Transverse colon (tissue), 4 donors: Measurements from ENCODE around the gene ZACN. TPM values are rescaled to one million over a fixed set of nuclear protein-coding genes. Genes with fewer than 3 reads are reported as not detected.
"Not testable (repeated sequence)": the region's sequence is repeated elsewhere in the genome, so short reads cannot be mapped to it uniquely, and the experiment has no call there.

ENCODE experiments used
- DNase-seq: peaks from one replicate; pipeline ENCODE4 v3.0.0-alpha.2; 2019
- H3K27ac ChIP-seq, 4 donors: fragments of 200-600 bp; sonication (generic); 2 replicates each; pipeline ENCODE4 v1.5.1; 2016 to 2018; ENCODE audit warnings: inconsistent platforms in 4 of 4
- H3K27me3 ChIP-seq: fragments of 200-600 bp; sonication (generic); 2 replicates; pipeline ENCODE4 v1.5.1; 2017; ENCODE audit warnings: inconsistent platforms
- H3K36me3 ChIP-seq, 4 donors: fragments of 200-600 bp; sonication (generic); 2 replicates each; pipeline ENCODE4 v1.5.1; 2017 to 2019; ENCODE audit warnings: inconsistent platforms in 4 of 4
- H3K4me1 ChIP-seq, 4 donors: fragments of 200-600 bp; sonication (generic); 2 replicates each; pipeline ENCODE4 v1.5.1; 2017 to 2020; ENCODE audit warnings: inconsistent platforms in 4 of 4
- H3K4me3 ChIP-seq, 4 donors: fragments of 200-600 bp; sonication (generic); 1 replicate in 1 of 4; 2 replicates in 3 of 4; pipeline versions ENCODE4 v1.5.1 to v1.6.1; 2017 to 2019; ENCODE audit warnings: inconsistent platforms in 4 of 4
- H3K9me3 ChIP-seq, 2 donors: fragments of 200-600 bp; sonication (generic); 2 replicates each; pipeline ENCODE4 v1.5.1; 2017 to 2019; ENCODE audit warnings: inconsistent platforms in 2 of 2
- EP300 ChIP-seq: sonication (generic); formaldehyde crosslinking; IDR thresholded peaks from one replicate; pipeline ENCODE4 v1.6.1; 2017; ENCODE audit warnings: antibody characterized with exemption, low read depth
- POLR2A ChIP-seq: fragments of 450-650 bp; IDR thresholded peaks from one replicate; pipeline ENCODE4 v1.6.1; 2016; ENCODE audit warnings: antibody characterized with exemption, mild to moderate bottlenecking, moderate library complexity
- POLR2AphosphoS5 ChIP-seq, 3 donors: sonication (generic); formaldehyde crosslinking; IDR thresholded peaks; one replicate each; pipeline ENCODE4 v1.6.1; 2016; ENCODE audit warnings: antibody characterized with exemption in 3 of 3
- WGBS, 2 donors: methylation state at CpG; one replicate each; pipeline ENCODE4 v1.1.5; 2018; ENCODE audit warnings: low coverage in 1 of 2; 5-methylcytosine and 5-hydroxymethylcytosine counted together
- in situ Hi-C, 4 donors: fragments of 200-750 bp; cut with MboI; loops; one replicate each; pipeline versions ENCODE4 v1.15.0 to v1.15.1; 2017; ENCODE audit warnings: low sequenced_read_pairs in 3 of 4, low pct_ligation_motif_present in 1 of 4, low pct_unique_long_range_greater_than_20kb in 1 of 4
- intact Hi-C: fragments of 100-400 bp; cut with DNase I; formaldehyde crosslinking; loops from one replicate; pipeline ENCODE4 v1.15.1; 2023; ENCODE audit warnings: low total_unique reads
- total RNA-seq, 4 donors: library from RNA; depleted of rRNA; stranded (reverse); fragments of >200 nt; gene quantifications; one replicate each; pipeline ENCODE4 v1.1.0, GENCODE V29; 2016
- TF ChIP-seq, protein P1 (sequence below), 5 experiments: fragments of 200-600 bp in 3 of 5; fragments of 450-650 bp in 2 of 5; sonication (generic) in 3 of 5; IDR thresholded peaks; 1 replicate in 2 of 5; 2 replicates in 3 of 5; pipeline ENCODE4 v1.5.1; 2016 to 2017; ENCODE audit warnings: antibody characterized with exemption in 5 of 5, inconsistent platforms in 3 of 5, mild to moderate bottlenecking in 2 of 5, moderate library complexity in 1 of 5

The ZACN gene
- total RNA-seq, 4 donors from 2014 or later: 0.40 TPM; not detected in 3

DNA sequence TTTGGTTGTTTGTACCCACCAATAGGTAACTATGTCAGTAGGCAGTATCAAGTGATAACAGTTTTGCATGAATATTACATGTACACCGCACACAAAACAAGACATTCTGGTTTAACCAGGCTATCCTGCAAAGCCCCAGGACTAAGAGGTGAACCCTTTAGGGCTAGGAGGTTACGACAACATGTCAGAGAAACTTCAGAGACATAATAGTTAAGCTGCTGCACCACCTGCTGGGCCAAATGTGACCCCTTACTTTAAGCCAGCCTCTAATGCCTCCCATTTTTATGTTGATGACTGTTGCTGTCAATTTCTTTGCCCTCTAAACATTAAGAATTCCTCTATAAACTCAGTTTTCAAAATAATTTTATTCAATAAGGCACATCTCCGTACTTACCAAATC, 22.1 kb upstream of the ZACN start:
- peaks cover 0 to 60% (median 29%) of the 10 kb centered on the region in 4 donors for H3K36me3 ChIP-seq

DNA sequence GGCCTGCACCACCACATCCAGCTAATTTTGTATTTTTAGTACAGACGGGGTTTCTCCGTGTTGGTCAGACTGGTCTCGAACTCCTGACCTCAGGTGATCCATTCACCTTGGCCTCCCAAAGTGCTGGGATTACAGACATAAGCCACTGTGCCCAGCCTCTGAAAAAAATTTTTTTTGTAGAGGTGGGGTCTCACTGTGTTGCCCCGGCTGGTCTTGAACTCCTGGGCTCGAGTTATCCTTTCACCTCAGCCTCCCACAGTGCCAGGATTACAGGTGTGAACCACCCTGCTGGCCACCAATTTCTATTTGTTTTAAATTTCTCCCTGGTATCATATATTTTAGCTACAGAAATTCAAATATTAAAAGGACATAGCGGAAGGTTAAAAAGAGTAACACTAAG, 20.7 kb upstream of the ZACN start:
- Histone ChIP-seq H3K36me3 (peaks cover 0 to 70% (median 33%) of the 10 kb centered on the region in 4 donors), H3K4me1 (peaks cover 0 to 10% (median 0%) of the 10 kb centered on the region in 4 donors)
- H3K9me3 ChIP-seq, in situ Hi-C loops, H3K4me3 ChIP-seq, intact Hi-C loops, DNase-seq, H3K27ac ChIP-seq, H3K27me3 ChIP-seq: not testable (repeated sequence)
- WGBS, 2 donors: 93 to 96% methylated on average over 3 to 6 of the region's 6 CpGs

More for the DNA sequence above, 22.1 kb upstream of the ZACN start:
- no peak overlapping the region for H3K27ac ChIP-seq
- in situ Hi-C loops: no loop called here
- H3K4me1 ChIP-seq: peaks cover 0 to 12% (median 2%) of the 10 kb centered on the region in 4 donors
- intact Hi-C loops: no loop called here
- DNase-seq: no peak
- no peaks in the 10 kb centered on the region for H3K9me3 ChIP-seq
- no peak for TF ChIP-seq POLR2A
- TF ChIP-seq, protein P1, sequence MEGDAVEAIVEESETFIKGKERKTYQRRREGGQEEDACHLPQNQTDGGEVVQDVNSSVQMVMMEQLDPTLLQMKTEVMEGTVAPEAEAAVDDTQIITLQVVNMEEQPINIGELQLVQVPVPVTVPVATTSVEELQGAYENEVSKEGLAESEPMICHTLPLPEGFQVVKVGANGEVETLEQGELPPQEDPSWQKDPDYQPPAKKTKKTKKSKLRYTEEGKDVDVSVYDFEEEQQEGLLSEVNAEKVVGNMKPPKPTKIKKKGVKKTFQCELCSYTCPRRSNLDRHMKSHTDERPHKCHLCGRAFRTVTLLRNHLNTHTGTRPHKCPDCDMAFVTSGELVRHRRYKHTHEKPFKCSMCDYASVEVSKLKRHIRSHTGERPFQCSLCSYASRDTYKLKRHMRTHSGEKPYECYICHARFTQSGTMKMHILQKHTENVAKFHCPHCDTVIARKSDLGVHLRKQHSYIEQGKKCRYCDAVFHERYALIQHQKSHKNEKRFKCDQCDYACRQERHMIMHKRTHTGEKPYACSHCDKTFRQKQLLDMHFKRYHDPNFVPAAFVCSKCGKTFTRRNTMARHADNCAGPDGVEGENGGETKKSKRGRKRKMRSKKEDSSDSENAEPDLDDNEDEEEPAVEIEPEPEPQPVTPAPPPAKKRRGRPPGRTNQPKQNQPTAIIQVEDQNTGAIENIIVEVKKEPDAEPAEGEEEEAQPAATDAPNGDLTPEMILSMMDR (IDR thresholded peaks at IDR 0.05): no peak
- TF ChIP-seq EP300: no peak
- no peak for TF ChIP-seq POLR2AphosphoS5 (IDR thresholded peaks at IDR 0.05)
- 91 to 94% methylated on average over 1 to 3 of the region's 3 CpGs for WGBS, 2 donors
- no peak overlapping the region for H3K4me3 ChIP-seq
- H3K27me3 ChIP-seq: no peaks in the 10 kb centered on the region

DNA sequence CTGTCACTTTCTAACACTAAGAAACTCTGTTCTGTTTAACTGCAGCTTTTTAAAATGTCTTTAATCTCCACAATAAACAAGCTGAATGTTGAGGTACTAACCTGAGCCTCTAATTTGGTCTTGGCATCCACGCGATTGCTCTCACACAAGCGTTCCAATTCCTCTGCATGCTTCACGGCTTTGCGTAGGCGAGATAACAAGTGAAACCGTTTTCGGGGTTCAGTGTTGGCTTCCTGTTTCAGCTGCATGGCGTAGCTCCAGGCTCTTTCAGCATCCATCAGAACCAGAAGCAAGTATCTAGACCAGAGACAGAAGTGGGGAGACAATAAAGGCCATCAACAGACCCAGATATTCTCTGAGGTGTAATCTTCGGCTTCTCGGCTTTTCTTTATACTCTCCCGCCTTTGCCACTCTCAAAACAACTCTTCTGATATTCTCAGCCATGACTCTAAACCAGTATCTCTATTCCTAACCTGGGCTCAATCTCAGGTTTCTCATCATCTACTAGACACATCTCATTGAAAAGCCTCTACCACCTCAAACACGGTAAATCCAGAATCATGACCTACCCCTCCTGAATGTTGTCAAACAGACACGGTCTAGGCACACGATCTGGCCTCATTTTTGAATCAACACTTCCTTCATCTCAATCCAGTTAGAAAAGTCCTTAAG, 15.0 kb upstream of the ZACN start:
- Histone ChIP-seq H3K4me3 (no peak overlapping the region), H3K27ac (no peak overlapping the region), H3K27me3 (no peaks in the 10 kb centered on the region), H3K4me1 (peaks cover 0 to 5% (median 0%) of the 10 kb centered on the region in 4 donors), H3K9me3 (no peaks in the 10 kb centered on the region), H3K36me3 (peaks cover 0 to 73% (median 35%) of the 10 kb centered on the region in 4 donors)
- WGBS, 2 donors: 80 to 94% methylated on average over 6 to 15 of the region's 15 CpGs
- intact Hi-C loops: no loop called here
- TF ChIP-seq POLR2AphosphoS5 (IDR thresholded peaks at IDR 0.05): no peak
- TF ChIP-seq, protein P1 (IDR thresholded peaks at IDR 0.05): no peak
- no peak for TF ChIP-seq POLR2A
- TF ChIP-seq EP300: no peak
- no peak for DNase-seq
- in situ Hi-C loops: no loop called here

DNA sequence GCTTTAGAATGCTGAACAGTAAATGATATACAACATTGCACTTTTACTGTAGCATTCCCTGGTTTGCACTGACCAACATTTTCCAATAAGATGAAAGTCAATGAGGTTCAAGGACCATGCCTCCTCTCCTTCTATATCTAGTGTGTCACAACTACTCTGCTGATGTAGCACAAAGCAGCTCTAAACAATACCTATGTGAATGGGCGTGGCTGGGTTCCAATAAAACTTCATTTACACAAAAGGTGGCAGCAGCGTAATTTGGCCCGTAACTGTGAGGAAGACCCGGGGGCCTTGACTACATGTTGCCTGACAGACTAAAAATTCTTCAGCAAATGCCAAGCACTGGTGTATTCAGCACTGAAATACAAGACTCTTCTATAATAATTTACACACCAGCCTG, 13.2 kb upstream of the ZACN start:
- peaks cover 0 to 58% (median 28%) of the 10 kb centered on the region in 4 donors for H3K36me3 ChIP-seq
- intact Hi-C loops: no loop called here
- no peaks in the 10 kb centered on the region for H3K27me3 ChIP-seq
- H3K27ac ChIP-seq: no peak overlapping the region
- DNase-seq: no peak
- no peak overlapping the region for H3K4me3 ChIP-seq
- H3K4me1 ChIP-seq: peaks cover under 1 to 22% (median 5%) of the 10 kb centered on the region in 4 donors
- H3K9me3 ChIP-seq: no peaks in the 10 kb centered on the region
- in situ Hi-C loops: no loop called here
- no peak for TF ChIP-seq EP300
- TF ChIP-seq POLR2A: no peak
- no peak for TF ChIP-seq POLR2AphosphoS5 (IDR thresholded peaks at IDR 0.05)
- TF ChIP-seq, protein P1 (IDR thresholded peaks at IDR 0.05): no peak
- whole genome bisulfite sequencing, 2 donors: 30 to 40% methylated on average over 2 to 4 of the region's 4 CpGs
